ENCODE results near the gene BHLHE41. TPM values are rescaled to one million over a fixed set of nuclear protein-coding genes. Genes with fewer than 3 reads are reported as not detected.

BHLHE41 gene
- total and polyA plus RNA-seq, 9 of the 15 experiments (the other 6 are each of a cell fraction or from before 2014, with no cell fraction given) = not detected

- H3K27ac ChIP-seq (ENCODE audit: extremely low read depth, low read depth, low read length) = no peak overlapping the region
- ChIA-PET POLR2A (interaction anchor here (1.1 kb wide), 1 partner anchor 17 kb away, joined by 3 read pairs; no protein-coding TSS in a partner anchor), CTCF (ENCODE audit: low intra/inter-chr PET ratio) (no interaction called here)
- DNase-seq (ENCODE audit: extremely low read depth in 1 of 4, low spot score in 3 of 4) (no peak), ATAC-seq (no peak), FAIRE-seq (no peak)
- H3K9ac ChIP-seq (ENCODE audit: insufficient read depth in 1 of 2, low read depth in 2 of 2, low read length in 2 of 2) = no peak overlapping the region
- no peaks in the 10 kb centered on the region; the same call in 1 of the 2 replicates for H4K20me1 ChIP-seq (replicated peaks; ENCODE audit: control insufficient read depth, insufficient read depth, low read length)
- no peaks in the 10 kb centered on the region; a peak in 1 of 5 replicates for H3K4me1 ChIP-seq (replicated peaks in 1 of 2; ENCODE audit: control insufficient read depth in 2 of 2, insufficient read depth in 2 of 2, low read length in 2 of 2)
- no peaks in the 10 kb centered on the region for H3K9me1 ChIP-seq (ENCODE audit: control insufficient read depth, insufficient read depth, low read length)
- H3K27me3 ChIP-seq (ENCODE audit: control insufficient read depth in 2 of 2, insufficient read depth in 2 of 2, low read length in 2 of 2) = peaks cover 2 to 6% of the 10 kb centered on the region in 2 experiments; a peak in 2 of 5 replicates
- no TSS peak for BruUV-seq (replicated peaks)
- in situ Hi-C loops (cut with MboI) = no loop called here
- no peak overlapping the region for H3K4me3 ChIP-seq
- no peaks in the 10 kb centered on the region for H3K9me3 ChIP-seq (replicated peaks; ENCODE audit: control insufficient read depth, insufficient read depth, low read depth, low read length)
- H3K79me2 ChIP-seq (ENCODE audit: control insufficient read depth, insufficient read depth, low read length) = no peaks in the 10 kb centered on the region
- intact Hi-C loops (cut with micrococcal nuclease) = no loop called here
- TF ChIP-seq ILK (tag; IDR thresholded peaks at IDR 0.05; ENCODE audit: borderline replicate concordance, low read depth) = no peak
- no peak for TF ChIP-seq MEF2D (tag; conservative IDR thresholded peaks at IDR 0.05; ENCODE audit: low read depth)
- TF ChIP-seq, protein P1, sequence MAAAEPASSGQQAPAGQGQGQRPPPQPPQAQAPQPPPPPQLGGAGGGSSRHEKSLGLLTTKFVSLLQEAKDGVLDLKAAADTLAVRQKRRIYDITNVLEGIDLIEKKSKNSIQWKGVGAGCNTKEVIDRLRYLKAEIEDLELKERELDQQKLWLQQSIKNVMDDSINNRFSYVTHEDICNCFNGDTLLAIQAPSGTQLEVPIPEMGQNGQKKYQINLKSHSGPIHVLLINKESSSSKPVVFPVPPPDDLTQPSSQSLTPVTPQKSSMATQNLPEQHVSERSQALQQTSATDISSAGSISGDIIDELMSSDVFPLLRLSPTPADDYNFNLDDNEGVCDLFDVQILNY (CRISPR knock-in tag; IDR thresholded peaks at IDR 0.05) = no peak
- TF ChIP-seq, protein P2, sequence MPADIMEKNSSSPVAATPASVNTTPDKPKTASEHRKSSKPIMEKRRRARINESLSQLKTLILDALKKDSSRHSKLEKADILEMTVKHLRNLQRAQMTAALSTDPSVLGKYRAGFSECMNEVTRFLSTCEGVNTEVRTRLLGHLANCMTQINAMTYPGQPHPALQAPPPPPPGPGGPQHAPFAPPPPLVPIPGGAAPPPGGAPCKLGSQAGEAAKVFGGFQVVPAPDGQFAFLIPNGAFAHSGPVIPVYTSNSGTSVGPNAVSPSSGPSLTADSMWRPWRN (IDR thresholded peaks at IDR 0.05; ENCODE audit: low read depth) = no peak
- TF ChIP-seq BDP1 (IDR thresholded peaks at IDR 0.05; ENCODE audit: insufficient read depth, insufficient read length) = no peak
- no peak for TF ChIP-seq NR2F6 (CRISPR knock-in tag; IDR thresholded peaks at IDR 0.05)
- no peak for TF ChIP-seq TAF7 (tag; IDR thresholded peaks at IDR 0.05)
- H3K4me2 ChIP-seq (ENCODE audit: insufficient read depth, low read length) = no peak overlapping the region
- 2% methylated on average over 3 of the region's 3 CpGs for WGBS (ENCODE audit: insufficient coverage, low coverage, missing lambda C conversion rate)
- H2AFZ ChIP-seq (ENCODE audit: low read depth, low read length) = no peak overlapping the region
- H3K36me3 ChIP-seq (ENCODE audit: control insufficient read depth, insufficient read depth, low read length) = no peaks in the 10 kb centered on the region
These were observed 32.2 kb upstream of the BHLHE41 start for GRCh38 chr12:26157001-26157400.

Measured in K562 (cell line).